Adrenal gland (tissue), 5 donors: ENCODE measurements around the gene RPH3AL.

Source experiments
- CTCF ChIP-seq, 6 experiments: fragments of 450-650 bp in 4 of 6; fragments of 200-600 bp in 2 of 6; sonication (generic) in 1 of 6; IDR thresholded peaks; 1 replicate in 5 of 6; 2 replicates in 1 of 6; pipeline versions ENCODE4 v1.5.1 to v1.8.0; 2016 to 2021; ENCODE audit warnings: antibody characterized with exemption in 6 of 6, mild to moderate bottlenecking in 2 of 6, moderate library complexity in 1 of 6
- POLR2A ChIP-seq, 2 donors: fragments of 450-650 bp; IDR thresholded peaks; one replicate each; pipeline ENCODE4 v1.6.1; 2017; ENCODE audit warnings: antibody characterized with exemption in 2 of 2, mild to moderate bottlenecking in 2 of 2, moderate library complexity in 1 of 2
- donor health status: DM: no; HTN: no; CAD: no.

GRCh38 chr17:319266-319665 is 33.3 kb downstream of the RPH3AL start:
- TF ChIP-seq POLR2A (IDR thresholded peaks at IDR 0.05) (no peak), CTCF (IDR thresholded peaks at IDR 0.05) (no peak)
